BLaER1 treated with 17β-estradiol and CSF1 and Interleukin-3, amounts not matched to agents 10 nM and 100 nM (cell line): ENCODE results near the gene C16orf92.
"Not testable (repeated sequence)": the region's sequence is repeated elsewhere in the genome, so short reads cannot be mapped to it uniquely, and the experiment has no call there.

ENCODE experiments used
- H3K27ac ChIP-seq, 11 experiments: shearing (Covaris generic); formaldehyde crosslinking; 2 replicates each; pipeline ENCODE4 v1.8.1; 2022
- H3K27me3 ChIP-seq, 11 experiments: shearing (Covaris generic); formaldehyde crosslinking; 2 replicates each; pipeline ENCODE4 v1.8.1; 2022
- H3K36me3 ChIP-seq, 11 experiments: shearing (Covaris generic); formaldehyde crosslinking; 2 replicates each; pipeline ENCODE4 v1.8.1; 2022
- H3K4me1 ChIP-seq, 10 experiments: shearing (Covaris generic); formaldehyde crosslinking; 2 replicates each; pipeline ENCODE4 v1.8.1; 2022
- H3K4me2 ChIP-seq, 11 experiments: shearing (Covaris generic); formaldehyde crosslinking; 2 replicates each; pipeline ENCODE4 v1.8.1; 2022
- H3K4me3 ChIP-seq, 10 experiments: shearing (Covaris generic); formaldehyde crosslinking; 2 replicates each; pipeline ENCODE4 v1.8.1; 2022
- H3K9ac ChIP-seq, 11 experiments: shearing (Covaris generic); formaldehyde crosslinking; 2 replicates each; pipeline ENCODE4 v1.8.1; 2022
- H3K9me3 ChIP-seq, 11 experiments: shearing (Covaris generic); formaldehyde crosslinking; replicated peaks in 1 of 11; 2 replicates each; pipeline ENCODE4 v1.8.1; 2022
- H4K20me1 ChIP-seq, 11 experiments: shearing (Covaris generic); formaldehyde crosslinking; 2 replicates each; pipeline ENCODE4 v1.8.1; 2022
- Cebpa-rat ChIP-seq, 11 experiments: shearing (Covaris generic); IDR thresholded peaks; 2 replicates each; pipeline ENCODE4 v1.8.1; 2022

Gene C16orf92

DNA sequence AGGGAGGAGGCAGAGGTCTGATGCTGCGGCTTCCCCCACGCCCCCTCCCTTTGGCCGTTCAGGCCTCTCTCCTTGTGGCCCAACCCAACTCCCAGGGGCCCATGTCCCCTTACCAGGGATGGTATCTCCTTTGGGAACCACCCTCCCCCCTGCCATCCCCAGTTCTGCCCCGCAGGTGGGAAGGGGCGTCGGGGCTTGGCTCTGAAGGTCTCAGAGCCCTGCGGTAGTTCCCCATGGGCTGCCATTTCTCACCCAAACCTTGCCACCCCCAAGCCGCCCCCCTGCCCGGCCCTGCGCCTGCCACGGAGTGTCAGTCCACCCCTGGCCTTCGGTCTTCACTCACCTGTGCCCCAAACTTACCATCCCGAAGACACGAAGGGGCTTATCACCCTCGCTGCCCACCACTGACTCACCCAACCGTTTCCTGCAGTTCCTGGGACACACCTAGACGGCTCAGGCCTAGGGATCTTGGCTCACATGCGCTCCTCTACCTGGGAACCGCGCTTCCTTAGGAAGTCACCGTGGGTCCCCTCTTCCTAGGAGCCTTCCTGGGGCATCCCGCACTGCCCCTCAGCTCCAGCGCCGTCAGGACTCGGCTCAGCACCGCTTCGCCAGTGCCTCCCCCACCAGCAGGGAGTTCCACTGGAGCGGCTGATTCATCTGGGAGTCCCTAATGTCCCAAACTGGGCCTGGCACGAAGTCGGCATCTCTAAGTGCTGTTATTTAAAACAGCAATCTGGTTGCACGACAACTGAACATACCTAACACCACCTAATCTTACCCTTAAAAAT lies 11.1 kb upstream of the C16orf92 start:
- H3K27me3 ChIP-seq: peaks cover 0 to 29% (median 4%) of the 10 kb centered on the region in 11 experiments; a peak in 13 of 22 replicates
- peak overlapping the region in 2 of 11 experiments; percentile 58 to 79; a peak in 2 of 22 replicates for H3K9ac ChIP-seq
- no peak overlapping the region for H3K27ac ChIP-seq
- H3K4me3 ChIP-seq: peak overlapping the region; percentile 52 to 75 (median 62); a peak in 16 of 20 replicates
- peaks cover 0 to 20% (median 0%) of the 10 kb centered on the region in 11 experiments; a peak in 2 of 22 replicates for H4K20me1 ChIP-seq
- no peaks in the 10 kb centered on the region for H3K9me3 ChIP-seq
- peaks cover 11 to 36% (median 25%) of the 10 kb centered on the region in 10 experiments for H3K4me1 ChIP-seq
- no peak for TF ChIP-seq Cebpa-rat (IDR thresholded peaks at IDR 0.05)
- H3K36me3 ChIP-seq: no peaks in the 10 kb centered on the region; a peak in 1 of 22 replicates
- H3K4me2 ChIP-seq: peak overlapping the region; percentile 88 to 100 (median 97)

DNA sequence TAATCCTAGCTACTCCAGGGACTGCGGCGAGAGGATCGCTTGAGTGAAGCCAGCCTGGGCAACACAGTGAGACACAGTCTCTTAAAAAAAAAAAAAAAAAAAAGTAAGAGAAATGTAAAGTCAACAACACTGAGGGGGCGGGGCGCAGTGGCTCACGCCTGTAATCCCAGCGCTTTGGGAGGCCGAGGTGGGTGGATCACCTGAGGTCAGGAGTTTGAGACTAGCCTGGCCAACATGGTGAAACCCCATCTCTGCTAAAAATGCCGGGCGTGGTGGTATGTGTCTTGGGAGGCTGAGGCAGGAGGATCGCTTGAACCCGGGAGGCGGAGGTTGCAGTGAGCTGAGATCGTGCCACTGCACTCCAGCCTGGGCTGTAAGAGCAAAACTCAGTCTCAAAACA lies 10.4 kb upstream of the C16orf92 start:
- H3K4me2 ChIP-seq: peak overlapping the region in 1 of 11 experiments; percentile 97; a peak in 2 of 22 replicates
- H3K27ac ChIP-seq, H3K9me3 ChIP-seq, H3K36me3 ChIP-seq, H3K4me3 ChIP-seq, H3K9ac ChIP-seq: not testable (repeated sequence)
- peaks cover 11 to 31% (median 25%) of the 10 kb centered on the region in 10 experiments for H3K4me1 ChIP-seq
- H4K20me1 ChIP-seq: peaks cover 0 to 16% (median 0%) of the 10 kb centered on the region in 11 experiments; a peak in 2 of 22 replicates
- peaks cover 0 to 29% (median 4%) of the 10 kb centered on the region in 11 experiments; a peak in 13 of 22 replicates for H3K27me3 ChIP-seq

DNA sequence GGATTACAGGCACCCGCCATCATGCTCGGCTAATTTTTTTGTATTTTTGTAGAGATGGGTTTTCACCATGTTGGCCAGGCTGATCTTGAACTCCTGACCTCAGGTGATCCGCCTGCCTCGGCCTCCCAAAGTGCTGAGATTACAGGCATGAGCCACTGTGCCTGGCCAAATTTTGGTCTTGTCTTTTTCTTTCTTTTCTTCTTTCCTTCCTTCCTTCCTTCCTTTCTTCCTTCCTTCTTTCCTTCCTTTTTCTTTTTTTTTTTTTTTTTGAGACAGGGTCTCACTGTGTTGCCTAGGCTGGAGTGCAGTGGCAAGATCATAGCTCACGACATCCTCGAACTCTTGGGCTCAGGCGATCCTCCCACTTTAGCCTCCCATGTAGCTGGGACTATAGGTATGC lies 7.5 kb upstream of the C16orf92 start:
- Histone ChIP-seq H3K27me3 (peaks cover 0 to 22% (median 4%) of the 10 kb centered on the region in 11 experiments; a peak in 13 of 22 replicates), H3K4me1 (peaks cover 3 to 16% (median 13%) of the 10 kb centered on the region in 10 experiments), H3K4me2 (0 out of 22 replicates have a peak overlapping the region, but pooled peaks of 1 of the 11 experiments have one; percentile 7)
- H4K20me1 ChIP-seq, H3K9ac ChIP-seq, H3K4me3 ChIP-seq, H3K27ac ChIP-seq, H3K9me3 ChIP-seq, H3K36me3 ChIP-seq: not testable (repeated sequence)

DNA sequence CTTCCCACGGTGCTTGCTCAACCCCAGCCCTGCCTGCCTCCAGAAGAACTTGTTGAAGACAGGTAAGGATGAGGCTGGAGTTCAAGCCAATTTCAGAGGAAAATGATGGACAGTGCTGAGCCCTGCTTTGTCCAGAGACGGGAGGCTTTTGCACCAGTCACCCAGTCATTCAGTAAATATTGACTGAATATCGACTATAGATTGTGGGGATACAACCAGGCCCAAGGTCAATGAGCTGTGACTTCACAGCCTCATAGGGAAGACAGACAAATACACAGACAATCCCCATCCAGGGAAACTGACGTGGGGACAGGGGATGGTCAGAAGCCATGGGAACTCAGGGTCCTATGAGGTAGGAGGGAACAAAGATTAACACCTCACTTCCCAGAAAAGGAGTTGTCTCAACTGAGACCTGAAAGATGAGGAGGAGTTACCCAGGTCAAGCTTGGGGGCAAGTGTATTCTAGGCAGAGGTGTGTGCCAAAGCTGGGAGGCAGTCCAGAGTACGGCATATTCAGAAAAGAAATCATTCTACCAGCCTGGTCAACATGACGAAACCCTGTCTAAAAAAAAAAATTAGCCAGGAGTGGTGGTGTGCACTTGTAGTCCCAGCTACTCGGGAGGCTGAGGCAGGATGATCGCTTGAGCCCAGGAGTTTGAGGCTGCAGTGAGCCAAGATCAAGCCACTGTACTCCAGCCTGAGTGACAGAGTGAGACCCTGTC lies 6.3 kb upstream of the C16orf92 start:
- Histone ChIP-seq H3K27ac (no peak overlapping the region), H3K4me3 (no peak overlapping the region), H3K9ac (no peak overlapping the region), H4K20me1 (no peaks in the 10 kb centered on the region), H3K36me3 (no peaks in the 10 kb centered on the region), H3K9me3 (no peaks in the 10 kb centered on the region), H3K4me1 (peaks cover 8 to 21% (median 14%) of the 10 kb centered on the region in 10 experiments), H3K27me3 (peaks cover 0 to 11% (median 4%) of the 10 kb centered on the region in 11 experiments; a peak in 13 of 22 replicates), H3K4me2 (no peak overlapping the region)
- TF ChIP-seq Cebpa-rat (IDR thresholded peaks at IDR 0.05): no peak

DNA sequence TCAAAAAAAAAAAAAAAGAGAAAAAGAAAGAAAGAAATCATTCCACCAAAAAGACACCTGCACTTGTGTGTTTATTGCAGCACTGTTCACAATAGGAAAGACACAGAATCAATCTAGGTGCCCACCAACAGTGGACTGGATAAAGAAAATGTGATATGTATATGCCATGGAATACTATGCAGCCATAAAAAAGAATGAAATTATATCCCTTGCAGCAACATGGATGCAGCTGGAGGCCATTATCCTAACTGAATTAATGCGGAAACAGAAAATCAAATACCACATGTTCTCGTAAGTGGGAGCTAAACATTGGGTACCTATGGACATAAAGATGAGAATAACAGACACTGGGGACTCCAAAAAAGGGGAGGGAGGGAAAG lies 5.7 kb upstream of the C16orf92 start:
- peaks cover 9 to 18% (median 10%) of the 10 kb centered on the region in 10 experiments; a peak in 17 of 20 replicates for H3K4me1 ChIP-seq
- no peak for TF ChIP-seq Cebpa-rat (IDR thresholded peaks at IDR 0.05)
- no peaks in the 10 kb centered on the region for H3K36me3 ChIP-seq
- no peak overlapping the region for H3K4me3 ChIP-seq
- no peaks in the 10 kb centered on the region for H4K20me1 ChIP-seq
- no peak overlapping the region for H3K27ac ChIP-seq
- H3K4me2 ChIP-seq: no peak overlapping the region
- no peak overlapping the region for H3K9ac ChIP-seq
- H3K27me3 ChIP-seq: peaks cover 0 to 5% (median under 1%) of the 10 kb centered on the region in 11 experiments; a peak in 9 of 22 replicates
- H3K9me3 ChIP-seq: no peaks in the 10 kb centered on the region

DNA sequence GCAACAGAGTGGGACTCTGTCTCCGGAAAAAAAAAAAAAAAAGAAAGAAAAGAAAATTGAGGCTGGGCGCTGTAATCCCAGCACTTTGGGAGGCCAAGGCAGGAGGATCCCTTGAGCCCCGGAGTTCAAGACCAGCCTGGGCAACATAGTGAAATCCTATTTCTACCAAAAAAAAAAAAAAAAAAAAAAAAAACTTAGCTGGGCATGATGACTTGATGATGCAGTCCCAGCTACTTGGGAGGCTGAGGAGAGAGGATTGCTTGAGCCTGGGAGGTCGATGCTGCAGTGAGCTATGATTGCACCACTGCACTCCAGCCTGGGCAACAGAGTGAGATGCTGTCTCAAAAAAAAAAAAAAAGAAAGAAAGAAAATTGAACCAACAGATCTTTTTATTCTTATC lies 5.1 kb upstream of the C16orf92 start:
- not testable (repeated sequence) for H3K27ac ChIP-seq, H3K9ac ChIP-seq, H4K20me1 ChIP-seq, H3K4me2 ChIP-seq, H3K4me3 ChIP-seq, H3K36me3 ChIP-seq, H3K9me3 ChIP-seq, H3K27me3 ChIP-seq
- H3K4me1 ChIP-seq: peaks cover 9 to 18% (median 10%) of the 10 kb centered on the region in 10 experiments; a peak in 17 of 20 replicates

DNA sequence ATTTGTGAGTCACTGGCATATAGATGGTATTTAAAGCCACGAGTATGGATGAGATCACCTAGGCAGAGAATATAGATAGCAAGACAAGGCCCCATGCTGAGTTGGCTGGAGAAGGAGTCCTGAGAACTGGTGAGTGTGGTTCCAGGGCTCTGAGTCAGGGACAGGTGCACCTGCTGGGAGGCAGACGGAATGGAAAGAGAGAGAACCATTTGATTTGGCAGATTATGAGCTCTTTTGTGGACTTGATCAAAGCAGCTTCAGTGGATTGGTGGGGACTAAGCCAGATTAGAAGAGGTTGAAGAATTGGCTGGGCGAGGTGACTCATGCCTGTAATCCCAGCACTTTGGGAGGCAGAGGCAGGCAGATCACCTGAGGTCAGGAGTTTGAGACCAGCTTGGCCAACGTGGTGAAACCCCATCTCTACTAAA lies 4.3 kb upstream of the C16orf92 start:
- Histone ChIP-seq H3K27me3 (peaks cover 0 to 3% (median 0%) of the 10 kb centered on the region in 11 experiments; a peak in 1 of 22 replicates), H3K4me3 (no peak overlapping the region), H3K36me3 (no peaks in the 10 kb centered on the region), H3K4me2 (no peak overlapping the region), H3K9me3 (no peaks in the 10 kb centered on the region), H3K4me1 (peaks cover 9 to 18% (median 10%) of the 10 kb centered on the region in 10 experiments; a peak in 17 of 20 replicates), H3K9ac (no peak overlapping the region), H4K20me1 (no peaks in the 10 kb centered on the region), H3K27ac (no peak overlapping the region)
- TF ChIP-seq Cebpa-rat (IDR thresholded peaks at IDR 0.05): no peak

DNA sequence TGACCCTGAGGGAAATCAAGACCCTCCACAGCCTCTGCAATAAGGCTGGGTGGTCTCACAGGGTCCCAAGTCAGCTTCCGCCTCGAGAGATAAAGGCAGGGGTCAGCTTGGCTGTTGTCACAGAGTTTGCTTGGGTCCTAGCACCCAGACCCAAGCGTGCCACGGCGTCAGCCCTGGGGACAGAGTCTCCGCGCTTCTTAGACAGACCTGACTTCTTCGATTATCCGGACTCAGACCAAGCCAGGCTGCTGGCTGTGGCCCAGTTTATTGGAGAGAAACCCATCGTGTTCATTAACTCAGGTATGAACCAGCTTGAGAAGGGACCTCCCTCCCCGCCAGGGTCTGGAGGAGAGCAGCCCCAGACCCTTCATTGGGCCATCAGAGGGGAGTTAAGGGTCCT lies 588 bp downstream of the C16orf92 start:
- Histone ChIP-seq H3K9ac (no peak overlapping the region), H3K36me3 (no peaks in the 10 kb centered on the region)
- TF ChIP-seq Cebpa-rat (IDR thresholded peaks at IDR 0.05): no peak

DNA sequence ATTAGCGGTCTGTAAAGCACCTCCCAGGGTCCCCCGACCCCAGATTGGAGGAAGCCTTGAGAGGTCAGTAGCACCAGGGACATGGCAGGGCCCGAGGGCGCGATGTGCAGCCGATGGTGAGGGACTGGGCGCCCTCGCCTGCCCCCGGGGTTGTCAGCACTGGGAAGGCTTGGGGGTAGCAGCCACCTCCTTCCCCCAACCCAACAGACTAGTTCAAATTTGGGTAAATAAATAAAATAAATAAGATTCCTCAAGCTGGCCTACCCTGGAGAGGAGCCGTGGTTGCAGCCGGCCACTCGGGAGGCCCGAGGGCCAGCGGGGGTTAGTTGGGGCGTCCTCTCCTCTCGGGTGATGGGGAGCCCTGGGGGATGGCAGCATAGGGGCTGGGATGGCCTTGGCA lies 1.5 kb downstream of the C16orf92 start:
- H3K9ac ChIP-seq: no peak overlapping the region
- H3K4me2 ChIP-seq: no peak overlapping the region
- no peak for TF ChIP-seq Cebpa-rat (IDR thresholded peaks at IDR 0.05)
- H3K27ac ChIP-seq: no peak overlapping the region
- H3K36me3 ChIP-seq: no peaks in the 10 kb centered on the region
- no peak overlapping the region for H3K4me3 ChIP-seq
- H4K20me1 ChIP-seq: peaks cover 0 to 40% (median 2%) of the 10 kb centered on the region in 11 experiments; a peak in 8 of 22 replicates
- no peaks in the 10 kb centered on the region for H3K9me3 ChIP-seq
- H3K27me3 ChIP-seq: peaks cover 11 to 47% (median 39%) of the 10 kb centered on the region in 11 experiments
- peaks cover 9 to 18% (median 10%) of the 10 kb centered on the region in 10 experiments; a peak in 17 of 20 replicates for H3K4me1 ChIP-seq

More for the DNA sequence above, 588 bp downstream of the C16orf92 start:
- peaks cover 0 to 32% (median 0%) of the 10 kb centered on the region in 11 experiments; a peak in 6 of 22 replicates for H4K20me1 ChIP-seq
- H3K27me3 ChIP-seq: peaks cover 2 to 39% (median 30%) of the 10 kb centered on the region in 11 experiments; a peak in 19 of 22 replicates
- H3K4me3 ChIP-seq: no peak overlapping the region
- peaks cover 9 to 18% (median 10%) of the 10 kb centered on the region in 10 experiments; a peak in 17 of 20 replicates for H3K4me1 ChIP-seq
- H3K27ac ChIP-seq: no peak overlapping the region
- H3K9me3 ChIP-seq: no peaks in the 10 kb centered on the region
- H3K4me2 ChIP-seq: no peak overlapping the region
